Measurements from ENCODE around the gene CSNK1A1L. TPM values are rescaled to one million over a fixed set of nuclear protein-coding genes. Genes with fewer than 3 reads are reported as not detected.
"Not testable (repeated sequence)": the region's sequence is repeated elsewhere in the genome, so short reads cannot be mapped to it uniquely, and the experiment has no call there.

CSNK1A1L gene
- polyA plus RNA-seq, 6 donors from 2014 or later: not detected

- H3K27ac Mint-ChIP-seq: no peak overlapping the region
- no peak for ATAC-seq (ENCODE audit: low read depth in 2 of 2)
These were observed 36.5 kb downstream of the CSNK1A1L start for GRCh38 chr13:37068962-37069361.

DNA sequence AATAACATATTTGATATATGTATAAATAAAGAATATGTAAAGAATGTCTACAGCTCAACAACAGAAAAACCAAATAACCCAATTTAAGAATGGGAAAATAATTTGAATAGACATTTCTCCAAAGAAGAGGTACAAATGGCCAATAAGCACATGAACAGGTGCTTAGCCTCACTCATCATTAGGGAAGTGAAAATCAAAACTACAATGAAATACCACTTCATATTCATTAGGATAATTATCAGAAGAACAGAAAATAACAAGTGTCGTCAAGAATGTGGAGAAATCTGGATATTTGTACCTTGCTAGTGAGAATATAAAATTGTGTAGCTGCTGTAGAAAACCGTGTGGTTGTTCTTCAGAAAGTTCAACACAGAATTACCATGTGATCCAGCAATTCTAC is 37.6 kb downstream of the CSNK1A1L start:
- Mint-ChIP-seq H3K27ac (peak overlapping the region in 2 of 6 donors; percentile 30 to 33), H3K36me3 (no peaks in the 10 kb centered on the region), H3K4me3 (no peak overlapping the region), H3K9me3 (no peaks in the 10 kb centered on the region), H3K27me3 (peaks cover 14 to 20% (median 14%) of the 10 kb centered on the region in 3 donors), H3K4me1 (no peaks in the 10 kb centered on the region)
- no peak for ATAC-seq (ENCODE audit: low read depth in 2 of 2)
- no peak for DNase-seq

More at GRCh38 chr13:37068962-37069361, 36.5 kb downstream of the CSNK1A1L start:
- Mint-ChIP-seq H3K4me3 (no peak overlapping the region), H3K9me3 (no peaks in the 10 kb centered on the region), H3K4me1 (no peaks in the 10 kb centered on the region), H3K36me3 (no peaks in the 10 kb centered on the region), H3K27me3 (peaks cover 21 to 22% (median 22%) of the 10 kb centered on the region in 3 donors)
- no peak for DNase-seq

GRCh38 chr13:37065890-37066526 is 39.5 kb downstream of the CSNK1A1L start:
- Mint-ChIP-seq H3K4me1 (no peaks in the 10 kb centered on the region), H3K36me3 (no peaks in the 10 kb centered on the region), H3K9me3 (no peaks in the 10 kb centered on the region), H3K27ac (no peak overlapping the region), H3K27me3 (peaks cover 8 to 13% (median 8%) of the 10 kb centered on the region in 3 donors), H3K4me3 (no peak overlapping the region)
- DNase-seq: no peak
- no peak for ATAC-seq (ENCODE audit: low read depth in 2 of 2)

- ATAC-seq (ENCODE audit: low read depth in 2 of 2): peak; percentile 21 to 22
These were observed 45.6 kb downstream of the CSNK1A1L start for GRCh38 chr13:37059848-37060192.

DNA sequence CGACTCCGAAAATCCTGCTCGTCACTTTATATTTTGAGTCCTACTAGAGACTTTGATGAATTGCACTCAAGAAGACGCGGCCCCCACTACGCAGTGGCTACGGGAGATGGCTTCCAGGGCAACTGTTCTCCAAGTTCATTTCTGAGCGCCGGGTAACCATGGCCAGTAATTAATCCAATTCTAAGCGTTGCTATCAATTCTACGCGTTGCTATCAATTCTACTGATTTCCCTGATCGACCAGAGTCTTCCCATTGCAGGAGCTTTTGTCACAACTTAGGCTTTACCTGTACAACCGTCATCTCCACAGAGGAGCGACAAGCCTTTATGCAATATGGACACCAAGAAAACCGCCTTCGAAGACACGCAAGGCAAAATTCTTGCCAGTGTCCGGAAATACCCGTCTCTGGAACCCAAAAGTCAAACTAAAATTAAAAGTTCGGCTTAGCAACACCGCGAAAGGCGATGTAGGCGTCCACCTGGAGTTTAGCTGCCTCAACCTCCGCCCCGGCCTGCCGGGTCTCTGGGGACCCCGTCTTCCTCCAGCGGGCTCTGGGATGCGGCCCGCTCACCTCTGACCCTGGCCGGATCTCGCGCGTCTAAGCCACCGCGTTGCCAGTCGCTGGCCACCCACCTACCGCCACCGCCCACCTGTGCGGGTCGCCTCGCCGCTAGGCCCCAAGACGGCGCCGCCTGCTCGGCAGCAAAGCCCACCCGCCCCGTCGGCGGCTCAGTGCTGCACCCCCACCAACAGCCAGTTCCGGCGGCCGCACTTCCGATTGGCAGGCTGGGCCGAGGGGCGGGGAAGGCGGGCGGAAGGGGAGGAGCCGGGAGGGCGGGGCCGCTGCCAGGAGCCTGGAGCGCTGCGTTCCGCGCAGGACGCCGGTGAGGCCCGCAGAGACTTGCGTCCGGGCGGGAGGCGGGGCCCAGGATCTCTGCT is 46.3 kb downstream of the CSNK1A1L start, which contains the start of gene SUPT20H:
TSS of gene SUPT20H (minus strand) at position 779 of the 938 bp plus-strand sequence. CDS start 8,198 bp downstream, outside the sequence.
- peak; percentile 95 to 96 for ATAC-seq (ENCODE audit: low read depth in 2 of 2)
- H3K27ac Mint-ChIP-seq: peak within 1 kb of the TSS; percentile 94 to 99 (median 98)
- H3K9me3 Mint-ChIP-seq: no peaks in the 10 kb centered on the region
- no peaks in the 10 kb centered on the region for H3K36me3 Mint-ChIP-seq
- peaks cover 0 to 5% (median 0%) of the 10 kb centered on the region in 3 donors for H3K27me3 Mint-ChIP-seq
- H3K4me3 Mint-ChIP-seq: peak within 1 kb of the TSS; percentile 89 to 98 (median 96)
- peaks cover 13 to 27% (median 27%) of the 10 kb centered on the region in 3 donors for H3K4me1 Mint-ChIP-seq
- DNase-seq: peak; percentile 89

More at GRCh38 chr13:37059848-37060192, 45.6 kb downstream of the CSNK1A1L start:
- Mint-ChIP-seq H3K9me3 (no peaks in the 10 kb centered on the region), H3K36me3 (no peaks in the 10 kb centered on the region), H3K4me3 (peak overlapping the region; percentile 89 to 98 (median 96)), H3K4me1 (peaks cover 13 to 27% (median 27%) of the 10 kb centered on the region in 3 donors), H3K27me3 (peaks cover 4 to 12% (median 5%) of the 10 kb centered on the region in 3 donors), H3K27ac (peak overlapping the region; percentile 76 to 99 (median 98))
- no peak for DNase-seq

DNA sequence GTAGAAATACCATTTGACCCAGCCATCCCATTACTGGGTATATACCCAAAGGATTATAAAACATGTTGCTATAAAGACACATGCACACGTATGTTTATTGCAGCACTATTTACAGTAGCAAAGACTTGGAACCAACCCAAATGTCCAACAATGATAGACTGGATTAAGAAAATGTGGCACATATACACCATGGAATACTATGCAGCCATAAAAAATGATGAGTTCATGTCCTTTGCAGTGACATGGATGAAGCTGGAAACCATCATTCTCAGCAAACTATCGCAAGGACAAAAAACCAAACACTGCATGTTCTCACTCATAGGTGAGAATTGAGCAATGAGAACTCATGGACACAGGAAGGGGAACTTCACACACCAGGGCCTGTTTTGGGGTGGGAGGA is 49.2 kb downstream of the CSNK1A1L start:
- not testable (repeated sequence) for H3K36me3 Mint-ChIP-seq; H3K27ac Mint-ChIP-seq; DNase-seq; H3K27me3 Mint-ChIP-seq; ATAC-seq (ENCODE audit: low read depth in 2 of 2); H3K4me3 Mint-ChIP-seq; H3K9me3 Mint-ChIP-seq
- peaks cover 16 to 46% (median 40%) of the 10 kb centered on the region in 3 donors for H3K4me1 Mint-ChIP-seq

Other genes starting within 250 kb of the CSNK1A1L start
- under 1 TPM in 3 of 6 donors, not detected in 3; 0.07 to 0.09 (median 0.07) TPM for gene SMAD9, start 185.4 kb downstream of the CSNK1A1L start, polyA plus RNA-seq (ENCODE audit: low read depth in 6 of 6)
- 10 to 100 TPM; 52.3 to 66.0 (median 64.6) TPM for gene ALG5, start 106.3 kb downstream of the CSNK1A1L start, polyA plus RNA-seq (ENCODE audit: low read depth in 6 of 6)
- 100 to 1,000 TPM in 1 of 6 donors, 10 to 100 TPM in 5; 66.6 to 137 (median 80.9) TPM for gene EXOSC8, start 104.9 kb downstream of the CSNK1A1L start, polyA plus RNA-seq (ENCODE audit: low read depth in 6 of 6)
- 10 to 100 TPM; 33.2 to 58.8 (median 43.6) TPM for gene SUPT20H, start 46.0 kb downstream of the CSNK1A1L start, polyA plus RNA-seq (ENCODE audit: low read depth in 6 of 6)